Uterus (tissue), 2 donors: Measurements from ENCODE around the gene ARMC8.

ENCODE experiments used
- POLR2A ChIP-seq, 2 donors: fragments of 450-650 bp; IDR thresholded peaks; one replicate each; pipeline ENCODE4 v1.6.1; 2016; ENCODE audit warnings: antibody characterized with exemption in 2 of 2, mild to moderate bottlenecking in 1 of 2, moderate library complexity in 1 of 2
- TF ChIP-seq, protein P1 (sequence below), 4 experiments: fragments of 200-600 bp in 2 of 4; fragments of 450-650 bp in 2 of 4; sonication (generic) in 2 of 4; IDR thresholded peaks; one replicate each; pipeline ENCODE4 v1.5.1; 2016 to 2019; ENCODE audit warnings: antibody characterized with exemption in 4 of 4, mild to moderate bottlenecking in 2 of 4, moderate library complexity in 1 of 4

DNA sequence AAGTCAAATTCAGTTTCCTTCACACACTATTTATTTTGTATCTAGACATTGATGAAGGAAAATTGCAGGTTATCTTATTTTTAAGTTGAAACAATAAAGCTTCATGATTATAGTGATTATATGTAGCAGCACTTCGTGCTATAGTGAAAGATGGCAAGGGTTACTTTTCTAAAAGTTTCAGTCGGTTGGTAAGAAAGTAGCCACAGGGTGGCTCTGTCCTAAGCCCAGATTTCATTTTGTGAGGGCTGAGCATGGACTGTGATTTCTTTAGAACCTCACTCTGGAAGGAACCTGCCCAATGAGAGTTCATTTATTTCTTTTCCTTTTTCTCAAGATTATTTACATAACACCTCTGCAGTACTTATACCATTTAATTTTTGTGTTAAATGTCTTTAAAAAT, 76.0 kb downstream of the ARMC8 start:
- TF ChIP-seq, protein P1, sequence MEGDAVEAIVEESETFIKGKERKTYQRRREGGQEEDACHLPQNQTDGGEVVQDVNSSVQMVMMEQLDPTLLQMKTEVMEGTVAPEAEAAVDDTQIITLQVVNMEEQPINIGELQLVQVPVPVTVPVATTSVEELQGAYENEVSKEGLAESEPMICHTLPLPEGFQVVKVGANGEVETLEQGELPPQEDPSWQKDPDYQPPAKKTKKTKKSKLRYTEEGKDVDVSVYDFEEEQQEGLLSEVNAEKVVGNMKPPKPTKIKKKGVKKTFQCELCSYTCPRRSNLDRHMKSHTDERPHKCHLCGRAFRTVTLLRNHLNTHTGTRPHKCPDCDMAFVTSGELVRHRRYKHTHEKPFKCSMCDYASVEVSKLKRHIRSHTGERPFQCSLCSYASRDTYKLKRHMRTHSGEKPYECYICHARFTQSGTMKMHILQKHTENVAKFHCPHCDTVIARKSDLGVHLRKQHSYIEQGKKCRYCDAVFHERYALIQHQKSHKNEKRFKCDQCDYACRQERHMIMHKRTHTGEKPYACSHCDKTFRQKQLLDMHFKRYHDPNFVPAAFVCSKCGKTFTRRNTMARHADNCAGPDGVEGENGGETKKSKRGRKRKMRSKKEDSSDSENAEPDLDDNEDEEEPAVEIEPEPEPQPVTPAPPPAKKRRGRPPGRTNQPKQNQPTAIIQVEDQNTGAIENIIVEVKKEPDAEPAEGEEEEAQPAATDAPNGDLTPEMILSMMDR (IDR thresholded peaks at IDR 0.05): no peak
- TF ChIP-seq POLR2A (IDR thresholded peaks at IDR 0.05): no peak
